MCF 10A (cell line): ENCODE measurements around the gene PSMD4. TPM values are rescaled to one million over a fixed set of nuclear protein-coding genes. Genes with fewer than 3 reads are reported as not detected.

Experiments used
- BruUV-seq: library from RNA; stranded (reverse); fragments of 400-500 nt; replicated peaks from 2 replicates; lab custom pipeline; 2021; lab: Mats Ljungman, UMichigan
- CTCF ChIA-PET: fragments of 300-600 bp; sonication (Branson Sonifier 250); formaldehyde crosslinking; extraction: SDS; loops from one replicate; lab custom pipeline; 2021; ENCODE audit warnings: antibody characterized with exemption, inconsistent platforms; lab: Yijun Ruan, JAX
- POLR2A ChIA-PET: fragments of 300-600, 350-650 bp; sonication (Branson Sonifier 250); formaldehyde crosslinking; extraction: SDS; loops from one replicate; lab custom pipeline; 2020; ENCODE audit warnings: antibody characterized with exemption, inconsistent platforms; lab: Yijun Ruan, JAX
- DNase-seq: peaks from one replicate; pipeline ENCODE4 v3.0.0-alpha.2; 2018; ENCODE audit not compliant: unreplicated experiment
- H3K27ac Mint-ChIP-seq: one replicate; pipeline ENCODE4 v1.8.0; 2022; ENCODE audit warnings: mild to moderate bottlenecking, low read depth, mixed read lengths; ENCODE audit not compliant: unreplicated experiment
- H3K27me3 Mint-ChIP-seq: one replicate; pipeline ENCODE4 v1.8.0; 2022; ENCODE audit warnings: mixed read lengths; ENCODE audit not compliant: insufficient read depth, unreplicated experiment
- H3K36me3 Mint-ChIP-seq: one replicate; pipeline ENCODE4 v1.8.0; 2022; ENCODE audit warnings: mild to moderate bottlenecking, moderate library complexity, mixed read lengths; ENCODE audit not compliant: insufficient read depth, unreplicated experiment
- H3K4me1 Mint-ChIP-seq: one replicate; pipeline ENCODE4 v1.8.0; 2022; ENCODE audit warnings: mixed read lengths; ENCODE audit not compliant: insufficient read depth, unreplicated experiment
- H3K4me3 Mint-ChIP-seq: one replicate; pipeline ENCODE4 v1.8.0; 2022; ENCODE audit warnings: mild to moderate bottlenecking, moderate library complexity, mixed read lengths; ENCODE audit not compliant: unreplicated experiment
- H3K9me3 Mint-ChIP-seq: one replicate; pipeline ENCODE4 v1.8.0; 2022; ENCODE audit warnings: mixed read lengths; ENCODE audit not compliant: unreplicated experiment
- intact Hi-C: fragments of 100-400 bp; cut with micrococcal nuclease; formaldehyde crosslinking; loops from 2 replicates; pipeline ENCODE4 v1.14.1; 2022
- total RNA-seq: library from RNA; stranded (reverse); gene quantifications from 2 replicates; pipeline ENCODE4 v1.2.3, GENCODE V29; 2022
- TF ChIP-seq, protein P1 (sequence below): fragments of 200-600 bp; IDR thresholded peaks from one replicate; pipeline ENCODE4 v1.8.0; 2022; ENCODE audit warnings: antibody characterized with exemption, mild to moderate bottlenecking; ENCODE audit not compliant: unreplicated experiment

Gene PSMD4
- total RNA-seq, 1 experiment from 2014 or later = 285 TPM

DNA sequence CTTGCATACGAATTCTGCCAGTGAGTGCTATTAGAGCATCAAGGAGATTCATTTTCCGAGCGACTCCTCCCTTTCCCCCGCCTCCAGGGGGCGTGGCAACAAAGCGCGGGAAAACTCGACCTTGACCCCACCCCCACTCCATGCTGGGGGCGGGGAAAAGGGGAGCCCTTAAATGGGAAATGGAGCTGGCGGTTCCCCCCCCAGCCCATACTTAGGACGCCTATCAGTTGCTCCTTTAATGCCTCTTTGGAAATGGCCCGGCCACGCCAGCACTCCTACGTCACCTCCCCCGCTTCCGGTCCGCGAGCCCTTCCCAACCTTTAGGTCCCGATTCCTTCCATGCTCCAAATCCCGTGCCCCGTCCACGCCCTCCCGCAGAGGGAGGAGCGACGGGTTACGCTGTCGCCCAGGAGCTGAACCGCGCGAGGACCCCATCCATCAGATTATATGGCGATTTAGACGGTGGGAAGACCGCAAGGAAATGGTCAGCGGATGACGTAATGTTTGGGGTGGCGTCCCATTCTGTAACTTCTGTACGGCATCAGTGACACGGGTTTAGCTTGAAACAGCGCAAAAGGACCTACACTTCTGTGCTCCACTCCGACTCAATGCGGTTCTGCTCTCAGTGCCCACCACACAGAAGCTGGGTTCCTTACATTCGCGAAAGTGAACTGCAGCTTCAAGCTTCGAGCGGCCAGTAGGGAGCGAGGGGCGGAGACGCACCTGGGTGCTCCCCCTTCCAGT lies 26.9 kb downstream of the PSMD4 start:
- intact Hi-C loops = loop anchor here (1.0 to 5.0 kb wide), 3 partner anchors 27 to 118 kb away; partner anchors contain the start of genes PI4KB, PSMB4 and PSMD4
- DNase-seq = peak; percentile 100
- ChIA-PET CTCF (interaction anchor here (0.6 to 2.1 kb wide), 21 partner anchors 9 to 482 kb away, joined by 3 to 12 read pairs (median 4); partner anchors contain the start of gene PI4KB), POLR2A (interaction anchor here (0.7 to 4.5 kb wide), 48 partner anchors 8 to 1239 kb away, joined by 3 to 83 read pairs (median 4); partner anchors contain the start of genes LYSMD1, MINDY1, PI4KB and PIP5K1A)
- Mint-ChIP-seq H3K9me3 (no peaks in the 10 kb centered on the region), H3K27ac (peak overlapping the region; percentile 99), H3K27me3 (peaks cover 14% of the 10 kb centered on the region), H3K4me3 (peak overlapping the region; percentile 97), H3K36me3 (peaks cover 35% of the 10 kb centered on the region), H3K4me1 (peaks cover 19% of the 10 kb centered on the region)
- TF ChIP-seq, protein P1, sequence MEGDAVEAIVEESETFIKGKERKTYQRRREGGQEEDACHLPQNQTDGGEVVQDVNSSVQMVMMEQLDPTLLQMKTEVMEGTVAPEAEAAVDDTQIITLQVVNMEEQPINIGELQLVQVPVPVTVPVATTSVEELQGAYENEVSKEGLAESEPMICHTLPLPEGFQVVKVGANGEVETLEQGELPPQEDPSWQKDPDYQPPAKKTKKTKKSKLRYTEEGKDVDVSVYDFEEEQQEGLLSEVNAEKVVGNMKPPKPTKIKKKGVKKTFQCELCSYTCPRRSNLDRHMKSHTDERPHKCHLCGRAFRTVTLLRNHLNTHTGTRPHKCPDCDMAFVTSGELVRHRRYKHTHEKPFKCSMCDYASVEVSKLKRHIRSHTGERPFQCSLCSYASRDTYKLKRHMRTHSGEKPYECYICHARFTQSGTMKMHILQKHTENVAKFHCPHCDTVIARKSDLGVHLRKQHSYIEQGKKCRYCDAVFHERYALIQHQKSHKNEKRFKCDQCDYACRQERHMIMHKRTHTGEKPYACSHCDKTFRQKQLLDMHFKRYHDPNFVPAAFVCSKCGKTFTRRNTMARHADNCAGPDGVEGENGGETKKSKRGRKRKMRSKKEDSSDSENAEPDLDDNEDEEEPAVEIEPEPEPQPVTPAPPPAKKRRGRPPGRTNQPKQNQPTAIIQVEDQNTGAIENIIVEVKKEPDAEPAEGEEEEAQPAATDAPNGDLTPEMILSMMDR = no peak
- BruUV-seq = TSS peak; percentile 84

DNA sequence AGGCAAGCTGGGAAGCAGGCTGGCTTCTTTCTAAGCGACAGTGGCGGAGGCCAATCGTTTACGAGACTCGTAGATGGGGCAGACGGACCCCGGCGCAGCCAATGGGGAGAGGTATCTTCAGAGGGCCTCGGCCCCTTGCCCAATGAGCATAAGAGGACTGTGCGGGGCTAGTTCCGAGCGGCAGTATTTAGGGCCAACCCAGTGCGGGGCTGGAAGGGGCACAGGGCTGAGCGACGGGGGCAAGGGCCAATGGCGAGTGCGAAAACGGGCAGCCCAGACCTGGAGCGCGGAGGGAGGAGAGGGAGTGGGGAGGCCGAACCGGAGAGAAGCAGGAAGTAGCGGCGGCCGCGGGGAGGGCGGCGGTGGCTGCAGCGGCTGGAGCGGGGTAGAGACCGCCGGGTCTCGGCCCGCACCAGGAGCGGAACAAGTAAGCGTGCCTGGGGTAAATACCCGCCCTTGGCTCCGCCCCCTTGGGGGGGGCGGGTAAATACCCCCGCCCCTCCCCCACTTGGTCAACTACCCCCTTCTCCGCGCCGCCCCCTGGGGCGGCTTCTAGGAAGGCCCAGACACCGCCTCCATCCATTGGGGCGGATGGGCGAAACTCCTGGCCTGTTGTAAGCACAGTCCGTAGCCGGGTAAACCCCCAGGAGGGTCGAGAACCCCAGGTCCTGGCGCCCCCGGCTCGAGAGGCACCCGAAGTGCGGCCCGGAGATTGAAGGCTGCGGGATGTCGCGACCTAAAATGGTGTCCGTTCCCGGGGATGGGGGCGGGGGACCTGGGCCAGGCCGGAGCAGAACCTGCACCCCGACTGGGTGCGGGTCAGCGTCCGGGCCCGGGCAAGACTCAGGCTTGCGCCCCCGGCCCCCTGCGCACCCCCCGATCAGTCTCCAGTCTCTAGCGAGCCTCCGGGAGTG lies 27.7 kb downstream of the PSMD4 start, which contains the start of gene ZNF687:
ZNF687 (plus strand) TSS at position 331 of the 914 bp plus-strand sequence. CDS start 3,993 bp downstream, outside the sequence.
- intact Hi-C loops = loop anchor here (1.0 to 5.0 kb wide), 4 partner anchors 27 to 117 kb away; partner anchors contain the start of genes PI4KB, PSMB4 and PSMD4
- Mint-ChIP-seq H3K27ac (peak within 1 kb of the TSS; percentile 99), H3K4me1 (peaks cover 19% of the 10 kb centered on the region), H3K36me3 (peaks cover 42% of the 10 kb centered on the region), H3K27me3 (peaks cover 9% of the 10 kb centered on the region), H3K4me3 (peak within 1 kb of the TSS; percentile 97), H3K9me3 (no peaks in the 10 kb centered on the region)
- no TSS peak for BruUV-seq
- TF ChIP-seq, protein P1 = no peak
- ChIA-PET CTCF (interaction anchor here (0.6 to 3.3 kb wide), 21 partner anchors 10 to 482 kb away, joined by 3 to 26 read pairs (median 5); partner anchors contain the start of gene PI4KB), POLR2A (interaction anchor here (0.7 to 4.5 kb wide), 55 partner anchors 9 to 1238 kb away, joined by 3 to 83 read pairs (median 4); partner anchors contain the start of genes LYSMD1, MINDY1, PI4KB and PIP5K1A)
- DNase-seq = peak; percentile 100

- Mint-ChIP-seq H3K9me3 (no peaks in the 10 kb centered on the region), H3K4me1 (peaks cover 19% of the 10 kb centered on the region), H3K27ac (peak overlapping the region; percentile 92), H3K36me3 (peaks cover 51% of the 10 kb centered on the region), H3K27me3 (no peaks in the 10 kb centered on the region), H3K4me3 (peak overlapping the region; percentile 97)
- TF ChIP-seq, protein P1 = no peak
- intact Hi-C loops = loop anchor here (1.0 to 5.0 kb wide), 2 partner anchors 44 to 87 kb away; partner anchors contain the start of gene PI4KB
- BruUV-seq = no TSS peak
- ChIA-PET CTCF (interaction anchor here (0.7 to 3.3 kb wide), 8 partner anchors 9 to 57 kb away, joined by 3 to 26 read pairs (median 4); no protein-coding TSS in a partner anchor), POLR2A (interaction anchor here (0.7 to 4.5 kb wide), 17 partner anchors 12 to 277 kb away, joined by 3 to 83 read pairs (median 5); partner anchors contain the start of genes LYSMD1, MINDY1, PI4KB and PIP5K1A)
- DNase-seq = no peak
Measured at GRCh38 chr1:151282883-151283725, 28.6 kb downstream of the PSMD4 start.
